NCI-H2107 (cell line): ENCODE measurements around the gene ADGRV1.
"Not testable (repeated sequence)": the region's sequence is repeated elsewhere in the genome, so short reads cannot be mapped to it uniquely, and the experiment has no call there.

ENCODE experiments used
- DNase-seq: peaks from one replicate; lab custom pipeline; 2025; lab: John Stamatoyannopoulos, UW

Gene ADGRV1

DNA sequence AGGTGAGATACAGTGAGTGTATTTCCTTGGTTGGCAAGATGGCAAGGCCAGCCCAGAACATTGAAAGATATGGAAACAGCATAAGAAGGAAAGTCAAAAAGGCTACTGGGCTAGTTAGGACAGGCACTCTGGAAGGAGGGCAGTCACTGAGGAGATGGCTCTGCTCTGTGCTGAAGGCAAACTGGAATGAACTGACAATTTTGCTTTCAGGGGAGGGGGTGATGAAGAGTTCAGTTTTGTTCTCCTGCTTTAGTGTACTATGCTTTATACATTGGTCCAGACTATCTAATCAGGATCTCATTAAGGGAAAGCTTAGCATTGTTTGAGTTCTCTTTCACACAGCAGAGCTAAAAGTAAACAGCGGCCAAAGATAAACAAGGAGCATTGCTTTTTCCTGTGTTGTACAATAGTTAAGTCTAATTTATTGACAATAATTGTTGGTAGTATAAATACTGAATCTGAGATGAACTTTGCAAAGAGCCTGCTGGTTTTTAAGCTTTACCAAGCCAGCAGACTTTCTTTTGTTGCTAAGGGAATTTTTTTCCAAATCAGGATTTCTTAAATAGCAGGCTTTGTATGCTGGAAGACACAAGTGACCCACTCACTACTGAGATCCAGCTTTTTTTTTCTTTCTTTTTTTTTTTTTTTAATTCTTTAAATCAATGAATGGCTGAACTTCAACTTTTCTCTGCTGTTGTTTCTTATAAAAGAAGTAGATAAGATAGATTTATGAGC, 469.0 kb downstream of the ADGRV1 start:
- DNase-seq, result no peak

DNA sequence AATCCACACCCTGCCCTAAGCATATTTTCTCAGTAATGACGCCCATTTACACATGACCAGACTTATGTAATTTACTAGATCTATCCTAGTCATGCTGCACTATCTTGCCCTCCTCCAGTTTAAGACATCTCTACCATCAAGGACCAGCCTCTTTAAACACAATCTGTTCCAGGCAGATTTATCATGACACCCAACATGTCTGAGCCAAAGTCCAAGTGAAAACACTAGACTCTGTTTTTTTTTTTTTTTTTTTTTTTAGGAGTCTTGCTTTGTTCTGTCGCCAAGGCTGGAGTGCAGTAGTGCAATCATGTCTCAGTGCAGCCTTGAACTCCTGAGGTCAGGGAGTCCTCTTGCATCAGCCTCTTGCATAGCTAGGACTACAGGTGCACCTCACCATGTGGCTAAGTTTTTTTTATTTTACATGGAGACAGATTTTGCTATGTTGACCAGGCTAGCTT, 469.9 kb downstream of the ADGRV1 start:
- no peak for DNase-seq

DNA sequence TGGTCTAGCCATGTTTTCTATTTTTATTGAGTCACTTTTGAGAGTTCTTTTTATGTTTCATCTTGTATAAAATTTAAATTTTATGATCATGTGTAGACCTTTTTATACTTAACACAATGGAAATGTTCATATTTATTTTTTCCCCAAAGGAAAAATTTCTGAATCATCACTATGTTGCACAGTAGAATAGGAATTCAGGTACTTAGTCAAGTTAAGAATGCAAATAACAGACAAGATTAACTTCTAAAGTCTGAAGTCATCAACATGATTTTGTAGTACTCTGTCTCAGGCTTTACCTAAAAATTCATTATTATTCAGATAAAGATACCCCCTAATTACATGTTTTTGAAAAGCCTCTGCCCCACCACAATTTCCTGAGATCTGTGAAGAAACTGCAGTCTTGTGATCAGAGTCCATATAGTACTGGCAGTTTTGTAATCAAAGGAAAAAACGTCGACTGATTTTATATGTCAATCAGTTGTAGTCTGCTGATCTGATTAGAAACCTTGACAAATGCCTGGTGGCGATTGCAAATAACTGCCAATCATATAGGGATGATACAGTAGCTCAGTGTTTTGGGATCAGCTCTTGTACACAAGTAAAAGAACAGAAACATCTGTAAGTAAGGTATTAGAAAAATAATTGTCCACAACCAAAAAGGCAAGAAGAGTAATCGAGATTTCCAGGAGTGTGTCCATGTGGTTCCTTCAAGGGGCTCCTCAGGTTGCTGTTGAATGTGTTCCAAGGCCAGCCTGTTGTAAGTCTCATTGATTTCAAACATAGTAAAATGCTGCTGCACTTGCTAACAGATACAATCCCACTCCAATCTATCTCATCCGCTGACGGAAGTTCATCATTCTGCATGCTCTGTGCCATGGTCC, 472.2 kb downstream of the ADGRV1 start:
- DNase-seq, result no peak

DNA sequence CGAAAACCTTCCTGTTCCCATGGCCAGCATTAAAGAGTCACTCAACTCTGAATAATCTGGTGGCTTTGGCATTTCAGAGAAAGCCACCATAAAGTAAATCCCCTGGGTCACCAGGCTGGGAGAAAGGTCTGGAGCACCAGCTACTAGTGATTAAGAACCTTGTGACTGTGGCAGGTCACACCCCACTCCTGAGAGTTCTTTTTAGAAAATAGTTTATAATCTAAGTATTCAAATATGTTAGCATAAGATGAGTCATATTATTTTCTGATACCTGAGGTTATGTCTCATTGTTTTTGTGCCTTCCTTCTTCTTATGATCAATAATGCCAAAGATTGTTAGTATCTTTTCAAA, 472.8 kb downstream of the ADGRV1 start:
- no peak for DNase-seq

DNA sequence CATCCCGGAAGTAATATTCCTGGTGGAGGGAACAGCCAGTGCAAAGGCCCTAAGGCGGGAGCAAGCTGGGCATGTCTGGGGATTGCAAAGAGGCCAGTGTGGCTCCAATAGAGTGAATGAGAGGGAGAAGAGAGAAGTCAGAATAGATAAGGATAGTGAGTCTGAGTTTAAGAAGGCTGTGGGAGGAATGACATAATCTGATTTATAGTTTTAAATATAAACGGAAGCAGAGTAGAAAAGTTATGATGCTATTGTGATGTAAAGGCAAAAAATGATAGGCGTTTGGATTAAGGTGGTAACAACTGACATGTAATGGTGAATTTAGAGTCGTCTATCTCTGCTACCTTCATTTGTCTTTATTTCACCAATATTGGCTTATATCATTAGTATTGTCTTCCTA, 473.5 kb downstream of the ADGRV1 start:
- no peak for DNase-seq

DNA sequence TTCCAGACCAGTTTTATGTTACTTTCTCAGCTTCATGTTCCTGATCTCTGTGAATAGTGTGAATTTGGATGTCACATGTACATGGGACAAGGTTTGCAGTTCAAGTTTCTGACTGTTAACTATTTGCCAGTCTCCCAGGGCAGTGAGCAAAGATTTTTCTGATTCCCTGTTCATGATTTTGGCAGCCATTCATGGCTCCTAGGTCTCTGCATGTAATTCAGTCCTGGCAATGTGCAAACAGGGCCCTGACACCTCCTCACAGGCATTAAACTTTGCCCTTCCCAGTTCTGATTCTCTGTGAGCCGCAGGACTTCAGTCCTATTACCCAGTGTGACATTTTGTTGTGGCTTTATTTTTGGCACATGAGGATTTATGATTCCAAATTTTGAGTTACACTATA, 474.8 kb downstream of the ADGRV1 start:
- no peak for DNase-seq

DNA sequence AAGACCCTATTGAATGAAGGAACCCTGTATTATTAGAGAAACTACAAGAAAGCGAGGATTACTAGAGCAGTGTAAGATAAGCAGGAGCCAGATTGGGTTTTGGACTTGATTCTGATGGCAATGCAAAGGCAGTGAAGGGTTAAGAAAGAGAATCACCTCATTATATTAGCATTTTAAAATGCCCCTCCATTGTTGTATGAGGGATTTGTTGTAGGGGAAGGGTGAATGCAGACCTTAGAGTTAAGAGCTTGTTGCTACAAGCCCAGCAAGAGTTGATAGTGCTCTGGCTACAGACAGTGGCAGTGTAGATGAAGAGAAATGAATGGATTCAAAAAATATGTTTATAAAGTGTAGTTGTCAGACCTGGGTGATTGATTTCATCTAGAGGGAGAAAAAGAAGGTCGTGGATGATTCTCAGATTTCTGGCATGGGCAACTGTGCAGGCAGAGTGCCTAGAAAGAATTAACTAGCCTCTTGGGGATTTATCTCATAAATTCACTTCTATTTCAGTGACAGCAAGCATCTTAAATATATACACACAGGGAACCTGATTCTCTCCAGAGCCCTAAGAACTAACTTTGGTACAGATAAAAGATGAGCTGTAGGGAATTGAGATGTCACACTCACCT, 479.7 kb downstream of the ADGRV1 start:
- DNase-seq, result no peak

DNA sequence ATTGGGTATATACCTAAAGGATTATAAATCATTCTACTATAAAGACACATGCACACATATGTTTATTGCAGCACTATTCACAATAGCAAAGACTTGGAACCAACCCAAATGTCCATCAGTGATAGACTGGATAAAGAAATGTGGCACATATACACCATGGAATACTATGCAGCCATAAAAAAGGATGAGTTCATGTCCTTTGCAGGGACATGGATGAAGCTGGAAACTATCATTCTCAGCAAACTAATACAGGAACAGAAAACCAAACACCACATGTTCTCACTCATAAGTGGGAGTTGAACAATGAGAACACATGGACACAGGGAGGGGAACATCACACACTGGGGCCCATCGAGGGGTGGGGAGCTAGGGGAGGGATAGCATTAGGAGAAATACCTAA, 482.5 kb downstream of the ADGRV1 start:
- not testable (repeated sequence) for DNase-seq

DNA sequence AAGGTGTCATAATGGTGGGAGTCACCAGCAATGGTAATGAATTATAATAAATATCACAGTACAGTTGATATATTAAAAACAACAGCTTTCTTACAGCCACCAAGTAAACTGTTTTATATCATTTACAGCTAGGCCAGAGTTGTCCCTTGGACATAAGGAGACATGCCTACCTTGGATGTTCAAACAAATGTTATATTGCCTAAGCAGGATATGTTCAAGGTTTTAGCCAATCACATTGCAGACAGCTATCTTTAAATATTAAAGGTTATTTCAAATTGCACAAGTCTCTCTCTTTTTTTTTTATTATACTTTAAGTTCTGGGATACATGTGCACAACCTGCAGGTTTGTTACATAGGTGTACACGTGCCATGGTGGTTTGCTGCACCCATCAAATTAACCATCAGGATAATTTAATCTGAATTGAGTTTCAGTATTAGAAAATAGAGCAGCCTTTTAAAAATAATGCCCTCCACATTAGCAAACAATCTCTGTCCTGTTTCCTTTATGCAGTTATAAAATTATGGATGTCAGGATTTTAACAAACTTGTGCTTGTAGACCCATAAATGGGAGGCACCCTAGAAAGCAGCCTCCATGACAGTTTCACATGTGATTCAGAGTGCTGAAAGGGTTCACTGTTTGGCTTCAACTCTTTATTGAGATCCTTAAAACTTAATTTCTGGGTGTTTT, 483.8 kb downstream of the ADGRV1 start:
- DNase-seq, result no peak

DNA sequence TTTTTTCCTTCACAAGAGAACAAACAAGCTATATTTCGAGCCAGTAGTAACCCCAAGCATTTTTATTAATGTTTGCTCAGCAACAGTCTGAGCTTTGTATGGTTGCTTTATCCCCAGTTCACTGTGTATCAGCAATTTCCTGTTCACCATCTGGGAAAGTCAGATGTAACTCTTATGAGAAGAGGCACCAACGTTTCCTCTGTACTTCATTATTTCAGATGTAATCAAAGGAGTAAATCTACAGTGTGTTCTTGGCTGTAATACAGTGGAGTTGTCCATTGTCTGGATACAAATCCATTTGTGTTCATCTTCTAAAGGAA, 484.3 kb downstream of the ADGRV1 start:
- no peak for DNase-seq

DNA sequence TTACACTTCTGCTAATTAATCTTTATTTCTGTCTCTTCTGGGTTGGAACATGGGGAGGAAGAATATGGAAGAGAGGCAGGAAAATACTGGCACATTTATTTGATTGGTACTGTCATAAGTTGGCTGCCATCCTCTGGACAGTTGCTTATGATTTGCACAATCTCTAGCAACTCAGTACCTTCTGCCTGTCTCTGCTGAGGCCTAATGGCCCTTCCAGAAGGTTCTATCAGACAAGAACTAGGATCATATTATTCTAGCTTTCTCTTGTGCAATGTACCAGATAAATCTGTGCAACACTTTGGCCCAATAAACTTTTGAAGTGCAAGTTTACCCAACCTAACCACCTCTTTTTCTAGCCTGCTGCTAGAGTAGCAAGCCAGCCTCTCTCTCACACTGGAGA, 489.5 kb downstream of the ADGRV1 start:
- DNase-seq, result no peak

DNA sequence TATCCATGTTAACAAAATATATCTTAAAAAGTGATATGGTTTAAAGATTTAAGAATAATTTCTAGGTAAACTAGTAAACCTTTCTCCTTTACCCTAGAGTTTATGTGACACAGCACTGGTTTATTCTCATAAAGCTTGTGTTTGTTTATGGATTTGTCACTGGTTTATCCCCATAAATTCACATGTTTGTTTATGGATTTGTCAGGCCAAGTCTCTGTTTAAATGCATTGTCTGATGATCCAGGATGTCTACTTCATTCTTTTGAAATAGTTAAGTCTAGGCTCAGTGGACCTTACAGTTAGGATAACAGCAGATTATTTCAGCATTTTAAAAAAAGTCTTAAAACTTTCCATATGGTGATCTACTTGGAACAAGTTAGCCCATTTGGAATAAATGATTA, 490.5 kb downstream of the ADGRV1 start:
- no peak for DNase-seq

DNA sequence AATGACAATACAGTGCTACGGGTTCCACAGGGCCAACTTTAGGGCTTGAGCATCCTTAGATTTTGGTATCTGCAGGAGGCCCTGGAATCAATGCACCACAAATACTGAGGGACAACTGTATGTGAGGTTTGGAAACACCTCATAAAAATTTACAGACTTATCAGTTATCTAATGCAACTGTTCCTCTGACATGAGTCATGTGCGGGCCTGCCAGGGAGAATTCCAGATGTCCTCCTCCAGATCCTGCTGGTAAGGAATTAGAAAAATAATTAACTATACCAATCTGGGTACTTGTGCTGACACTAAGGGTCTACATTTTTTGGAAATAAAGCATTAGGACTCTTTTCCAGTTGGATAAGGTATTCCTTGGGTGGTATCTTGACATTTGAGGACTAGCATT, 491.2 kb downstream of the ADGRV1 start:
- no peak for DNase-seq

DNA sequence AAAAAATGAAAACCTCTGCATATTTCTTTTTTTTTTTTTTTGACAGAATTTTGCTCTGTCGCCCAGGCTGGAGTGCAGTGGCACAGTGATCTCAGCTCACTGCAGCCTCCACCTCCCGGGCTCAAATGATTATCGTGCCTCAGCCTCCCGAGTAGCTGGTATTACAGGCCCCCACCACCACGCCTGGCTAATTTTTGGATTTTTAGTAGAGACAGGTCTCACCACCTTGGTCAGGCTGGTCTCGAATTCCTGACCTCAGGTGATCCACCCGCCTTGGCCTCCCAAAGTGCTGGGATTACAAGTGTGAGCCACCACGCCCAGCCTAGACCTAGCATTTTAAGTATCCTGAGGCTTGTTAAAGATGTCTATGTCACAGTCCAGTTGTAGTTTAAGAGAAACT, 493.8 kb downstream of the ADGRV1 start:
- DNase-seq, result not testable (repeated sequence)

DNA sequence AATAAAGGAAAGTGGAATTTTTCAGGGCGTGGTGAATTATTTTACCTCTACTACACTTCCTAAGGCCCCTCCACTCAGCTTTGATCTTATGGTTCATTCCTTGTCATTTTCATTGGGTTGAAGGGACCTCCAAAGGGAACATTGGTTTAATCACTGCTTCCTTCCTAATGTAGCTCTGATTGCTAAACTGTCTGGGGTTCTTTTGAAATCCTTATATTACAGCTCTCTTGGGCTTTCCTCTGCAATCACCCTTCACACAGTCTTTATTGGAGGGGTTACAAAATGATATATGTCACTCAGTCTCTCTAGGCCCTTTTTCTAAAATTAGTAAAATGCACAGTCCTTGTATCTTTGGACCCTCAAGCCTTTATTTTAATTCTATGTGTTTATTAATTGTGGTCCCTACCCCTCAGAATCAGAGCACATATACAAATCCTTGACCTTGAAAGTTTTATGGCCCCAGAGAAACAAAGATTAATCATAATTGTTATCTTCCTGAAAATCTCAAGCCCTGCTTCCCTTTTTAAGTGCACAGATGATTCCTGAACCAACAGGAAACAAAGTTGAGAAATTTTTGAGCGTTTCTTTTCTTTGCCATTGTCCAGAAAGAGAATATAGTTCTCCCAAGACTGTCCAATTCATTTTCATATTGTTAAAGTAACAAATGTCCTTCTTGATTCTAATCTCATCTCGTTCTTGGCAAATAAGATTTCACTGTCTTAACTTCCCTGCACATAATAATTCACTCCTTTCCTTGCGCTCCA, 494.6 kb downstream of the ADGRV1 start:
- DNase-seq, result no peak

DNA sequence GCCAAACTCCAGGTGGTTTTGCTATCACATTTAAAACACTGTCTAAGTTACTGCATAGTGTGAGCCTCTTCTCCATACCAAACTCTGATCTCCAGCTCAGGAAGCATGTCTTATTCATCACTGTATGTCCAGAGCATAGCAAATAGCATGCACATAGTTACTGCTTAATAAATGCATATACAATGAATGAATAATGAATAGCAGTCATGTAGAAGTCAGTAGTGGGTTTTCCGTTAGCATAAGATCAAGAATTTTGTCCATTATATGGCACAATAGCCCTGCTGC, 495.1 kb downstream of the ADGRV1 start:
- no peak for DNase-seq

DNA sequence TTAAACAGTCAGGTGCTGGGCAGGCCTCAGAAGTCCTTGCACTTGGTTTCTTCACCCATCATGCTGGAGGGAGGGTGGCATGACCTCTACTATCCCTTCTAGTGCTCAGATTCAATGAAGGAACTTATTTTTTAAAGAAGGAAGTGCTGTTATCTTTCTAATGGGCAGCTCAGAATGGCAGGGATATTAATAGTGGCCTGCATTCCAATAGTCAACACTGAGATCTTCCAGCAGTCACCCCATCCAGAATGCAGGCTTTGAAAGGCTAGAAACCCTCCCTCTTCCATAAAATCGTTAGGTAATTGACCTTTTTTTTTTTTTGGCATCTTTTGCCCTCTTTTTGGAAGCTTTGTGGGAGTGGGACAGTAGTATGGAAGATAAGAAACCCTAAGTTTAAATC, 499.6 kb downstream of the ADGRV1 start:
- no peak for DNase-seq

DNA sequence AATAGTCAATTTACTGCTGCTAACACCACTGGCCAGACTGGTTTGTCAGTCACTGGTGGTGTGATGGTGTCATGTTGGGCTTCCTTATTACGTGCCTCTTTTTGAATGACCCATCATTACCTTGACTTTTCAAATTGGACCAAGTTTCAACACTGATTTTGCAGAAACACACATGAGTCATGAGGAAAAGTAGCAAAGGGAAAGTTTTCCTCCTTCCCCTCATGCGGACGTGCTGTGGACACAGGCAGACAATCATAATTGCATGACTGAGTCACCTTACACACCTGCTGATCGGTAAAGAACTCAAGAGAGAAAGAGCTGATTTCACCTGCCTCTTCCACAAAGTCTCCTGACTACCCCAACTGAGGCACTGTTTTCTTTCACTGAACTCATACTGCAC, 500.0 kb downstream of the ADGRV1 start:
- no peak for DNase-seq

DNA sequence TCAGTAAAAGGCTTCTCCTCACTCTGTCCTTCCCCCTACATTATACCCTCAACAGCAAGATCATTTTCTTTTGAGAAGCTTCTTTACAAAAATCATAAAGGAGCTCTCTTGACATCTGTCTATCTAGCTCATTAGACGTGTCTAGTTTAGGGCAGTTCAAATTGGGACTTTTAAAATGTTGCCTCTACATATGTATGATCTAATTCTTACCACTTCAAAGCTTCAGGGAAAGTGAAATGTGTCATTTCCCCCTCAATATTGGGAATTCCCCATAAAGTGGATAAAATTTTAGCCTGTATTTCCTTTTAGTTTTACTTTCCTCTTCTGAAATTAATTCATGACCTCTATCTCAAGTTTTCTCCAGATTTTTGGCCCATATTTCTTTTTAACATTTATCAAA, 500.8 kb downstream of the ADGRV1 start:
- DNase-seq, result no peak

DNA sequence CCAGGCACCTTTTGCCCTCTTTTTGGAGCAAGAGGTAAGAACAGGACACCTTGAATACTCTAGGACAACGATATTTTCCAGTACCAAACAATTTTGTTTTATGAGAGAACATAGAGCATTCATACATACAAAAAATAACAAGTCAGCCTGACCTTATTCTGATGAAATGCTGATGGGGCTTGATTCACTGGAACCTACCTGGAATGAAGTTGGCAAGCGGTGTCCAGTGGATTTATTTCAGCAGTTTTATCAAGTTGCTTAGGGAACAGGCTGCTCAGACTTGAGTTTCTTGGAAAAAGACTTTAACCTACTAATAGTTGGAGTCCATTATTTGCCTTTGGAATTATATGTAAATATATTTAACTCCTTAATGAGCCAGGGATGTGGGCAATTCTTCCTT, 502.5 kb downstream of the ADGRV1 start:
- no peak for DNase-seq

DNA sequence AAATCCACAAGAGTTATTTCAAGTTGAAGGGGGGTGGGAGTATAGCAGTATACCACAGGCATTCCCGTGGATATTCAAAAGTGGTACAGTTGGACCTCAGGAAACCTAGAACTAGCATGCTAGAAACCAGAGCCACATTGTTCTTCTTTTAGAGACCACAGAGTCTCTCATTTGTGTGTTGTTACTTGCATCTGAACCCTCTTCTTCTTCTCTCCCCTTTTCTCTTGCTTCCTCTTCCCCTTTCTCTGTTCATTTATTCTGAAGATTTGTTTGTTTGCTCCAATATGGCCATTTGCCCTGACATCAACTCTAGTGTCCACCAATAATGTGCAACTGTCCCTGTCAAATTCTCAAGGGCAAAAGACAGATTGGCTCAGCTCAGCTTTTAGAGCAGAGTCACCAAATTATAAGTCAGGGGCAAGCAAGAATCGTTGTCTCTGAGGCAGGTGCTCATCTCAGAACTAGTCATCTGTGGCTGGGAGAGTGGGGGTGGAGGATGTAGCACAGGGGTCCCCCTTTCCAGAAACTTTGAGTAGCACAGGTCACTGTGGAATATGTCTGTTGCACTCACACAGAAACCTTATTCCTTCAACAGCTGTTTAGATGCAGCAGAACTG, 503.5 kb downstream of the ADGRV1 start:
- no peak for DNase-seq
